ENCODE results near the gene SETD2.
A peak's percentile ranks its signal among the peaks of the same experiment; 100 is the strongest.

Gene SETD2

GRCh38 chr3:46984591-46985459 lies 179.1 kb downstream of the SETD2 start:
- no peak for DNase-seq (ENCODE audit: low read depth)

- DNase-seq (ENCODE audit: low read depth) = no peak
Measured at GRCh38 chr3:46982546-46982945, 181.4 kb downstream of the SETD2 start.

GRCh38 chr3:46981932-46982471 lies 181.9 kb downstream of the SETD2 start:
- DNase-seq (ENCODE audit: low read depth) = no peak

GRCh38 chr3:46979958-46980497 lies 183.9 kb downstream of the SETD2 start:
- no peak for DNase-seq (ENCODE audit: low read depth)

GRCh38 chr3:46978985-46979944 lies 184.6 kb downstream of the SETD2 start, which contains the start of gene NBEAL2:
Gene NBEAL2, plus strand, starts transcription at chr3:46979666. Its CDS starts 196 bp downstream, at chr3:46979862.
- DNase-seq (ENCODE audit: low read depth) = peak; percentile 91

DNA sequence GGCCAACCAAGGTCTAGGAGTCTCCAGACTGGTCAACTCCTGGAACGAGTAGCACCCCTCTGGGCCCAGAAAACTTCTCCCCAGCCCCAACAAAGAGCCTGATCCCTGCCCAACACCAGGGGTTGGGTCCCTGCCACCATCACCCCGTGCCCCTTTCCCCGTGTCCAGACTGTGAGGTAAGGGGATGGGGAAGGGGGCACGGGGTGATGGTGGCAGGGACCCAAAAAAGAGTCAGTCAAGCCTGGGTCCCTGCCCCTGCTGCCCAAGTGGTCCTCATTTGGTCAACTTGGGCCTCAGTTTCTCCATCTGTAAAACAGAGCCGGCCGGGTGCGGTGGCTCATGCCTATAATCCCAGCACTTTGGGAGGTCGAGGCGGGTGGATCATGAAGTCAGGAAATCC lies 185.5 kb downstream of the SETD2 start:
- DNase-seq (ENCODE audit: low read depth) = no peak

- no peak for DNase-seq (ENCODE audit: low read depth)
Measured at GRCh38 chr3:46977811-46978195, 186.1 kb downstream of the SETD2 start.

DNA sequence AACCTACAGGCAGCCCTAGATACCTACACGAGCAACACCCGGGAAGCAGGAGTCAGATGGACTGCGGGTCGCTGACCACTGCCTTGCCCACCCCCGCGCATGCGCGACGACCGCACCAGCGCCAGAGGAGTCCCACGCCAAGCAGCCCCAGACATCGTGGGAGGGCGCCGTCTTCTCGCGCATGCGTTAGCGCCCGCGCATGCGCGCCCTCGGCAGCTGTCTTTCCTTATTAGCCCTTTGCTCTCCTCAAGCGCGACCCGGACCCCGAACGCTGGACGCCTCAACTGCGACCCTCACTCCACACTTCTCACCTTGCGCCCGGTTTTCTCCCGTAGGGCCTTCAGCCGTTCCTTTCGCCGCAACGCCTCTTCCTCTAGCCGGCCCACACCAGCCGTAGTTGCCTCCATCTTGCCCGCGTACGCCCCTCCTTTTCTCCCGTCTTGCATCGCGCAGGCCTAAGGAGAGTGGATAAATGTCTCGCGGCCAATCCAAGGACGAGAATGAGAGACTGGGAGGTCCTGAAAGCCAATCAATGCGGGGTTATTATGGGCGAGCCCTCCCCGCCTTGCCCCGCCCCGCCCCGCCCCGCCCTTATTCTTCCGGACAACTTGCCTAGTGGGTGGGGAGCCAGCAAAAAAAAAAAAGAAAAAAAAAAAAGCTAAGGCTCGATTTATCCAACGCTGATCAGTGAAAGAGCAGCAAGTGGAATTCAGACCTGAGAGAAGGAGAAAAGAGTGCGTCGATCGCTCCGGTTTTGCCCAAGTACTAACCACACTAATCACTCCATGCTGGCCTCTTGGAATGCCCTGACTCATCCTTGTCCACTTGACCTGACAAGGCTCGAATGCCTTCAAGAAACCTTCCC lies 187.4 kb downstream of the SETD2 start, which contains the start of gene CCDC12:
CCDC12 (minus strand) TSS at position 420 of the 865 bp plus-strand sequence; CDS start at position 407, 13 bp downstream.
- DNase-seq (ENCODE audit: low read depth) = peak; percentile 92

DNA sequence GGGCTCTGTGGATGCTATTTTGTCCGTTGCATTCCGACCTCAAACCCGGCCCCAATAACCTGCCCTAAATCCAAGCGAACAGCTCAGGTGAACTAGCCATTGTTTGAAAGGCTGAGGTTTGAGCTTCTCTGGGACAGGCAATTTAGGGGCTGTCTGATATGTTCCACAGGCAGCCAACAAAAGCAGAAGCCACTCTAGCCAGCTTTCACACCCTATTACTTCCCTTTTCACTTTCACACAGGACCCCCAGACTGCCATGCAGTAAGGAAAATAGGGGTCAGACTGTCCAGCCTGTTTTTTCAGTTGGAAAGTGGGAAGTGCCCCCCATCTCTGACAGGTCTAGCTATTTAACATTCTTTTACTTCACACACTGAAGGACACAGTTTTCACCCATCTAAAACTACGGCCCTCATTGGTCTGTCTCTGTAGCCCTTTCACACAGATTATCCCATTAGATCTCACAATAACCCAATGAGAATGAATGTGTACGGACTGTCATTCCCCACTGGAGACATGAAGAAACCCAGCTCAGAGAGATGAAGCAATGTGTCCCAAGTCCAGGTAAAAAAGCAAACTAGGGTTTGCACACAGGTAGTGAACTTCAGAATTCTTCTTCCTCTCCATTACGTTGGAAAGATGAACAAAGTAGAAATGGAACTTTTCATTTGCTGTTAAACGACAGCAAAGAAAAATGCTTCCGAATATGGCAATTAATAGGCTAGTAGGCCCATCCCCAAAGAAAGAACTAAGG lies 189.3 kb downstream of the SETD2 start:
- no peak for DNase-seq (ENCODE audit: low read depth)

GRCh38 chr3:46972396-46972795 lies 191.5 kb downstream of the SETD2 start:
- DNase-seq (ENCODE audit: low read depth) = no peak

GRCh38 chr3:46971742-46972141 lies 192.2 kb downstream of the SETD2 start:
- DNase-seq (ENCODE audit: low read depth) = no peak

- no peak for DNase-seq (ENCODE audit: low read depth)
Measured at GRCh38 chr3:46971151-46971550, 192.8 kb downstream of the SETD2 start.

DNA sequence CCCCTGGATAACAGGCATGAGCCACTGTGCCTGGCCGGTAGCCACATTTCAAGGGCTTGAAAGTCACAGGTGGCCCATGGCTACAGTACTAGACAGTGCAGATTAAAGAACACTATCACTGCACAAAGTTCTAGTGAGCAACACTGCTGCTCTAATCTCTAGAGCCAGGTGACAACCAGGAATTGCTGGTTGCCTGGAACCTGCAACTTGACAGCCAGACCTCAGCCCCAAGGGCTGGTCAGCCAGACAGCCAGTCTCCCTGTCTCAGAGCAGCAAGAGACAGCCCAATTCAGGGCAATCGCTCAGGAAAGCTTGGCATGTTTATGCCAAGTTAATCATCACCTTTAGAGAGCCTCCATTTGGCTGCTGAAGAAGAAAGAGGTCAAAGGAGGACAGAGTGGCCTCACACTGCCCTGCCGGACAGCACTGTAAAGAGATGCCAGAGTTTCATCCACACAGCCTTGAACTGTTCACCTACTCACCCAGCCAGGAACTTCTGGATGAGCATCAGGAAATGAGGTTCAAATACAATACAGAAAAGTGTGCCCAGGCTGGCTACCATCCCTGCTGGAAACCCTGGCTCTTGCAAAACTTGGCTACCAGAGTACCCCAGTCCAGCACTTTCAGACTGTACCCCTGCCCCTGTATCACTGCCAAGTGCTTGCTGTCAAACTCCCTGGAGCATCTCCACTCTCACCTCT lies 193.4 kb downstream of the SETD2 start:
- no peak for DNase-seq (ENCODE audit: low read depth)

- no peak for DNase-seq (ENCODE audit: low read depth)
Measured at GRCh38 chr3:46968783-46969428, 195.0 kb downstream of the SETD2 start.

- no peak for DNase-seq (ENCODE audit: low read depth)
Measured at GRCh38 chr3:46966811-46967210, 197.1 kb downstream of the SETD2 start.

Data from T follicular helper cell (primary cell).